ENCODE data around the gene ZFAND3.

DNA sequence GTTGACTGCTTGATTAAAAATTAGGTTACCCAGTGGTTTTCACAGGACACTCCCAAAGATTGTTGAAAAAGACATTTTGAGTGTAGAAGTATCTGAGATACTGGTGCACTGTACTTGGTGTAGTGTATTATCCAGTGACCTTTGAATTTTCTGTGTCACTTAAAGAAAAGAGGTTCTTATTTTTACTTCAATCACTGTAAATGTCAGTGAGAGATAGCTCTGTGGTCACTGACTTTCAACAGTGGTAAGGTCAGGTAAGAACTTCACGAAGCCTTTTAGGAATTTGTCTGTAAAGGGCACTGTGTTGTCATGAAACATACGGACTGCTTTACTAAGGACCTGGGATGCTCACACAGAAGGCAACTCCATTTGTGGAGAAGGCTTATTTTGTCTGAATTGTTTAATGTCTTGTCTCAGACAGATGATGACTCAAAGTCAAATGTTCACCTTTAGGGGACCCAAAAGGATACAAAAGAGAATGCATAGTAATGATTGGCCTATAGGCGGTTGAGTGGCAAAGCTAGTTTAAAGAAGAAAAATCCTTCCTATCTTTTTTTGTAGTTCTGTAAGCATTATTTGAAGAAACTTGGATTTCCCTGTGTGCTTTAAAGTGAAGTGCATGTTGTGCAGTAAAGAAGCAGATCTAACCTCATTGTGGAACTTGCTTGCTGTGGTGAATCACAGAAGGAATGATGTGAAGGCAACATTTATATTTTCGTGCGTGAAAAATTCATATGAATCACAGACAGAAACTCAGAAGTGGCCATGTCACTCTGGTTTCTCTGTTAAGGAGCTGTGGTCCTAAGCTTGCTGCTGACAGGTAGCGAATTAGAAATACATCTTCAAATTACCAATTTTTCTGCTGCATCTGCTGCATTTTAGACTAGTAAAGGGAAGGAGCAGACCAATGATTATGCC lies 47.3 kb downstream of the ZFAND3 start:
- TF ChIP-seq, protein P1, sequence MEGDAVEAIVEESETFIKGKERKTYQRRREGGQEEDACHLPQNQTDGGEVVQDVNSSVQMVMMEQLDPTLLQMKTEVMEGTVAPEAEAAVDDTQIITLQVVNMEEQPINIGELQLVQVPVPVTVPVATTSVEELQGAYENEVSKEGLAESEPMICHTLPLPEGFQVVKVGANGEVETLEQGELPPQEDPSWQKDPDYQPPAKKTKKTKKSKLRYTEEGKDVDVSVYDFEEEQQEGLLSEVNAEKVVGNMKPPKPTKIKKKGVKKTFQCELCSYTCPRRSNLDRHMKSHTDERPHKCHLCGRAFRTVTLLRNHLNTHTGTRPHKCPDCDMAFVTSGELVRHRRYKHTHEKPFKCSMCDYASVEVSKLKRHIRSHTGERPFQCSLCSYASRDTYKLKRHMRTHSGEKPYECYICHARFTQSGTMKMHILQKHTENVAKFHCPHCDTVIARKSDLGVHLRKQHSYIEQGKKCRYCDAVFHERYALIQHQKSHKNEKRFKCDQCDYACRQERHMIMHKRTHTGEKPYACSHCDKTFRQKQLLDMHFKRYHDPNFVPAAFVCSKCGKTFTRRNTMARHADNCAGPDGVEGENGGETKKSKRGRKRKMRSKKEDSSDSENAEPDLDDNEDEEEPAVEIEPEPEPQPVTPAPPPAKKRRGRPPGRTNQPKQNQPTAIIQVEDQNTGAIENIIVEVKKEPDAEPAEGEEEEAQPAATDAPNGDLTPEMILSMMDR (IDR thresholded peaks at IDR 0.05): no peak
- TF ChIP-seq POLR2AphosphoS5 (IDR thresholded peaks at IDR 0.05): no peak
- TF ChIP-seq POLR2A (IDR thresholded peaks at IDR 0.05; ENCODE audit: low read depth): no peak
